ENCODE results near the gene MYPN.

- TF ChIP-seq, protein P1, sequence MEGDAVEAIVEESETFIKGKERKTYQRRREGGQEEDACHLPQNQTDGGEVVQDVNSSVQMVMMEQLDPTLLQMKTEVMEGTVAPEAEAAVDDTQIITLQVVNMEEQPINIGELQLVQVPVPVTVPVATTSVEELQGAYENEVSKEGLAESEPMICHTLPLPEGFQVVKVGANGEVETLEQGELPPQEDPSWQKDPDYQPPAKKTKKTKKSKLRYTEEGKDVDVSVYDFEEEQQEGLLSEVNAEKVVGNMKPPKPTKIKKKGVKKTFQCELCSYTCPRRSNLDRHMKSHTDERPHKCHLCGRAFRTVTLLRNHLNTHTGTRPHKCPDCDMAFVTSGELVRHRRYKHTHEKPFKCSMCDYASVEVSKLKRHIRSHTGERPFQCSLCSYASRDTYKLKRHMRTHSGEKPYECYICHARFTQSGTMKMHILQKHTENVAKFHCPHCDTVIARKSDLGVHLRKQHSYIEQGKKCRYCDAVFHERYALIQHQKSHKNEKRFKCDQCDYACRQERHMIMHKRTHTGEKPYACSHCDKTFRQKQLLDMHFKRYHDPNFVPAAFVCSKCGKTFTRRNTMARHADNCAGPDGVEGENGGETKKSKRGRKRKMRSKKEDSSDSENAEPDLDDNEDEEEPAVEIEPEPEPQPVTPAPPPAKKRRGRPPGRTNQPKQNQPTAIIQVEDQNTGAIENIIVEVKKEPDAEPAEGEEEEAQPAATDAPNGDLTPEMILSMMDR (IDR thresholded peaks at IDR 0.05 in 4 of 5, conservative IDR thresholded peaks at IDR 0.05 in 1 of 5), result no peak
- no peak for TF ChIP-seq POLR2A (IDR thresholded peaks at IDR 0.05)
Observed at GRCh38 chr10:68185085-68185484, 75.8 kb downstream of the MYPN start.

All from gastrocnemius medialis (tissue), 4 donors.